Measurements from ENCODE around the gene TRIM66.

Gene TRIM66

GRCh38 chr11:8564526-8564925 is 117.9 kb downstream of the TRIM66 start:
- DNase-seq (ENCODE audit: low spot score), result no peak
